Astrocyte (in vitro differentiated cells and primary cell): ENCODE results near the gene DUSP12. TPM values are rescaled to one million over a fixed set of nuclear protein-coding genes. Genes with fewer than 3 reads are reported as not detected.
A peak's percentile ranks its signal among the peaks of the same experiment; 100 is the strongest.

Experiments
- DNase-seq: peaks from one replicate; pipeline ENCODE4 v3.0.0-alpha.2; 2010; ENCODE audit warnings: low read depth
- FAIRE-seq: peaks from 2 replicates; lab custom pipeline; 2011; peaks lifted over from hg19 to GRCh38; lab: Jason Lieb, UNC
- H2AFZ ChIP-seq: 2 replicates; pipeline ENCODE4 v1.6.0; 2012; ENCODE audit warnings: low read depth, low read length, inconsistent platforms
- H3K27ac ChIP-seq: 2 replicates; pipeline ENCODE4 v1.5.1; 2011; ENCODE audit warnings: low read depth, low read length, inconsistent platforms
- H3K27me3 ChIP-seq: 2 replicates; pipeline ENCODE4 v1.6.0; 2011; ENCODE audit warnings: low read length, inconsistent platforms; ENCODE audit not compliant: insufficient read depth
- H3K36me3 ChIP-seq: 2 replicates; pipeline ENCODE4 v1.5.1; 2011; ENCODE audit warnings: low read length, inconsistent platforms; ENCODE audit not compliant: insufficient read depth
- H3K4me1 ChIP-seq: 2 replicates; pipeline ENCODE4 v1.5.1; 2011; ENCODE audit warnings: low read length, inconsistent platforms; ENCODE audit not compliant: insufficient read depth
- H3K4me2 ChIP-seq: 2 replicates; pipeline ENCODE4 v1.6.0; 2012; ENCODE audit warnings: low read length, inconsistent platforms
- H3K4me3 ChIP-seq: 2 replicates; pipeline ENCODE4 v1.5.1; 2011; ENCODE audit warnings: low read depth, mild to moderate bottlenecking, low read length, inconsistent platforms; ENCODE audit not compliant: insufficient read depth
- H3K79me2 ChIP-seq: 2 replicates; pipeline ENCODE4 v1.6.0; 2012; ENCODE audit warnings: mild to moderate bottlenecking, low read length, inconsistent platforms; ENCODE audit not compliant: insufficient read depth
- H3K9ac ChIP-seq: 2 replicates; pipeline ENCODE4 v1.6.0; 2012; ENCODE audit warnings: mild to moderate bottlenecking, low read length, inconsistent platforms
- H3K9me3 ChIP-seq: 2 replicates; pipeline ENCODE4 v1.5.1; 2012; ENCODE audit warnings: low read depth, mild to moderate bottlenecking, low read length, inconsistent platforms; ENCODE audit not compliant: insufficient read depth
- H4K20me1 ChIP-seq: 2 replicates; pipeline ENCODE4 v1.6.0; 2012; ENCODE audit warnings: low read length, inconsistent platforms; ENCODE audit not compliant: insufficient read depth
- H3K27ac Mint-ChIP-seq: one replicate; pipeline ENCODE4 v1.8.0; 2021; ENCODE audit warnings: mild to moderate bottlenecking, mixed read lengths; ENCODE audit not compliant: unreplicated experiment
- H3K27me3 Mint-ChIP-seq: one replicate; pipeline ENCODE4 v1.8.0; 2021; ENCODE audit warnings: low read depth, mixed read lengths; ENCODE audit not compliant: unreplicated experiment
- H3K36me3 Mint-ChIP-seq: one replicate; pipeline ENCODE4 v1.8.0; 2021; ENCODE audit warnings: low read depth, mixed read lengths; ENCODE audit not compliant: unreplicated experiment
- H3K4me1 Mint-ChIP-seq: one replicate; pipeline ENCODE4 v1.8.0; 2021; ENCODE audit warnings: low read depth, mixed read lengths; ENCODE audit not compliant: unreplicated experiment
- H3K4me3 Mint-ChIP-seq: one replicate; pipeline ENCODE4 v1.8.0; 2021; ENCODE audit warnings: mild to moderate bottlenecking, moderate library complexity, mixed read lengths; ENCODE audit not compliant: unreplicated experiment
- H3K9me3 Mint-ChIP-seq: one replicate; pipeline ENCODE4 v1.8.0; 2021; ENCODE audit warnings: mild to moderate bottlenecking, mixed read lengths; ENCODE audit not compliant: unreplicated experiment
- EZH2 ChIP-seq: IDR thresholded peaks from 2 replicates; pipeline ENCODE4 v1.6.1; 2012; ENCODE audit warnings: mild to moderate bottlenecking, low read length, inconsistent platforms; ENCODE audit not compliant: insufficient read depth
- total RNA-seq: library from RNA; stranded (reverse); gene quantifications from 2 replicates; pipeline ENCODE4 v1.2.1, GENCODE V29; 2021
- TF ChIP-seq, protein P1 (sequence below): IDR thresholded peaks from 2 replicates; pipeline ENCODE4 v1.5.1; 2011; ENCODE audit warnings: low read depth, mild to moderate bottlenecking, inconsistent platforms, low read length, moderate library complexity; ENCODE audit not compliant: insufficient read depth

Gene DUSP12
- total RNA-seq, 1 donor from 2014 or later, result 34.7 TPM

DNA sequence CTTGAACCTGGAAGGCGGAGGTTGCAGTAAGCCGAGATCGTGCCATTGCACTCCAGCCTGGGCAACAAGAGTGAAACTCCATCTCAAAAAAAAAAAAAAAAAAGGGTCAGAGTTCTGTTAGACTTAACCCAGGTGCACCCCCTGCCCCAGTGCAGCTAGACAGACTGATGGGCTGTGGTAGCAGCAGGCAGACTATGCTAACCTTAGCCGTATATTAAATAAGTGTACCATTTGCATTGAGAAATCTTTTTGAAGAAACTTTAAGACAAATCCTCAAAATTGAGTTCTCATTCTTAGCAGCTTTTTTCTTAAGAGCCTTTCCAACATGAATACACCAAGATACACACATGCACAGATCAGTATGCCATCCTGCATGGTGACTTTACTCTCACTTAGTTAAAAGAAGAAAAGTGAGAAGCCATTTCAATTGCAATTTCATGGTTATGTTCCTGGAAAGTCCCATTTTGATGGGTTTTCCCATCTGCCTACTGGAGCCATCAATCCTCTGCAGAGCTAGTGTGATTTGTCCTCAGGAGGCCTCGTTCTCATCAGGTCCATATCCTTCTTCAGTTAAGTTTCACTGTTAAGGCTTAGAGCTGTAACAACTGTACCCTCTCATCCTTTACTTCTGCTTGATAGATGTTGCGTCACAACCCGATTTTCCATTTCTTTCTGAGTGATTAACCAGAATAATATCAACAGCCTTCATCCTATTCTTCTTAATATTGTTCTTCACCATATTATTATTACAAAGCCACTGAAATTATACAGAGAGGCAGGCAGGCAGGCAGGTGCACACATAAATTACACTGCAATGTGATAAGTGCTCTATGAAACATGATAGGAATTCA is 21.0 kb upstream of the DUSP12 start:
- TF ChIP-seq EZH2, result no peak
- TF ChIP-seq, protein P1, sequence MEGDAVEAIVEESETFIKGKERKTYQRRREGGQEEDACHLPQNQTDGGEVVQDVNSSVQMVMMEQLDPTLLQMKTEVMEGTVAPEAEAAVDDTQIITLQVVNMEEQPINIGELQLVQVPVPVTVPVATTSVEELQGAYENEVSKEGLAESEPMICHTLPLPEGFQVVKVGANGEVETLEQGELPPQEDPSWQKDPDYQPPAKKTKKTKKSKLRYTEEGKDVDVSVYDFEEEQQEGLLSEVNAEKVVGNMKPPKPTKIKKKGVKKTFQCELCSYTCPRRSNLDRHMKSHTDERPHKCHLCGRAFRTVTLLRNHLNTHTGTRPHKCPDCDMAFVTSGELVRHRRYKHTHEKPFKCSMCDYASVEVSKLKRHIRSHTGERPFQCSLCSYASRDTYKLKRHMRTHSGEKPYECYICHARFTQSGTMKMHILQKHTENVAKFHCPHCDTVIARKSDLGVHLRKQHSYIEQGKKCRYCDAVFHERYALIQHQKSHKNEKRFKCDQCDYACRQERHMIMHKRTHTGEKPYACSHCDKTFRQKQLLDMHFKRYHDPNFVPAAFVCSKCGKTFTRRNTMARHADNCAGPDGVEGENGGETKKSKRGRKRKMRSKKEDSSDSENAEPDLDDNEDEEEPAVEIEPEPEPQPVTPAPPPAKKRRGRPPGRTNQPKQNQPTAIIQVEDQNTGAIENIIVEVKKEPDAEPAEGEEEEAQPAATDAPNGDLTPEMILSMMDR, result no peak
- Histone ChIP-seq H3K4me1 (peaks cover 20% of the 10 kb centered on the region), H4K20me1 (no peaks in the 10 kb centered on the region), H3K27me3 (no peaks in the 10 kb centered on the region), H3K79me2 (no peaks in the 10 kb centered on the region), H3K4me2 (no peak overlapping the region), H3K9ac (no peak overlapping the region), H2AFZ (no peak overlapping the region), H3K4me3 (no peak overlapping the region), H3K9me3 (no peaks in the 10 kb centered on the region), H3K27ac (no peak overlapping the region), H3K36me3 (no peaks in the 10 kb centered on the region)
- Mint-ChIP-seq H3K36me3 (no peaks in the 10 kb centered on the region), H3K4me3 (no peak overlapping the region), H3K27ac (no peak overlapping the region), H3K4me1 (peaks cover 22% of the 10 kb centered on the region), H3K27me3 (peaks cover 11% of the 10 kb centered on the region), H3K9me3 (no peaks in the 10 kb centered on the region)
- FAIRE-seq (no peak), DNase-seq (no peak)

DNA sequence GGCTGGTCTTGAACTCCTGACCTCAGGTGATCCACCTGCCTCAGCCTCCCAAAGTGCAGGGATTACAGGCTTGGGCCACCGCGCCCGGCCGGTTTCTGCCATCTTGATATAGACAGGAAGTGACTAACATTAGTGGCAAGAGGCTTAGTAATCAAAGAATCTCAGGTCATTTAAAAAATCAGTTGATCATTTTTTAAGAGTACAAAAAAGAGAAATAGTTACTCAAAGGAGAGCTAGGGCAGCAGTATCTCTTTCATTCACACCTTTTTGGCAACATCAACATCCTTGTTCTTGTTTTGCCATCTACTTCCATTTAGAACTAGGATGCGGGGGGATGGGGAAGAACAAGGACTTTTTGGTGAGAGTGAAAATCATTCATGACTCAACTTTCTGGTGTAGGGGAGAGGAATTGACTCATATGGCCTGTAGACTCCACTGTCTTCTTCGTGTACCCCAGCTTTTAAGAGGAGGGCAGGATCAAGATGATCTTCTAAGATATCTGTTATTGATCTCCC is 19.5 kb upstream of the DUSP12 start:
- no peaks in the 10 kb centered on the region for H3K27me3 ChIP-seq
- peaks cover 4% of the 10 kb centered on the region for H3K27me3 Mint-ChIP-seq
- no peaks in the 10 kb centered on the region for H4K20me1 ChIP-seq
- no peaks in the 10 kb centered on the region for H3K79me2 ChIP-seq
- FAIRE-seq (peak; percentile 54), DNase-seq (peak; percentile 59)
- H3K27ac ChIP-seq, result peak overlapping the region; percentile 47
- no peak overlapping the region for H3K4me3 Mint-ChIP-seq
- H3K27ac Mint-ChIP-seq, result no peak overlapping the region
- no peak overlapping the region for H3K9ac ChIP-seq
- no peaks in the 10 kb centered on the region for H3K9me3 ChIP-seq
- TF ChIP-seq, protein P1, result no peak
- no peak for TF ChIP-seq EZH2
- H3K4me3 ChIP-seq, result peak overlapping the region; percentile 10
- peaks cover 23% of the 10 kb centered on the region for H3K4me1 ChIP-seq
- peak overlapping the region; percentile 64 for H3K4me2 ChIP-seq
- no peaks in the 10 kb centered on the region for H3K36me3 ChIP-seq
- H3K4me1 Mint-ChIP-seq, result peaks cover 26% of the 10 kb centered on the region
- no peaks in the 10 kb centered on the region for H3K9me3 Mint-ChIP-seq
- peak overlapping the region; percentile 20 for H2AFZ ChIP-seq
- H3K36me3 Mint-ChIP-seq, result no peaks in the 10 kb centered on the region

DNA sequence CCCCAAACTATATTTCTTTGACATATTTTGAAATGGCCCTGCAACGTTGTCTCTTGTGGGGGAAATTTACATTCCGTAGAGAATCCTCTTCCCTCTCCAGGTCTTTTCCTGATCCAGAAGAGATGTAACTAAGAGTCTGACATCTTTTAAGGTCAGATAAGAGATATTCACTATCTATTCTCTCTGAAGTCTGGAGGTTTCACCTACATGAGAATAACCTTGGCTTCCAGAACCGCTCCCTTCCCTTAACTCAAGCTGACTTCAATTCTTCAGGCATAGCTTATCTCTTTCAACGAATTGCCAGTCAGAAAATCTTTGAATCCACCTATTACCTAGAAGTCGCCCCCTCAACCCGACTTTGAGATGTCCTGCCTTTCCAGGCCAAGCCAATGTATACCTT is 18.3 kb upstream of the DUSP12 start:
- no peak overlapping the region for H3K27ac Mint-ChIP-seq
- Histone ChIP-seq H3K4me3 (no peak overlapping the region), H3K4me1 (peaks cover 20% of the 10 kb centered on the region), H4K20me1 (no peaks in the 10 kb centered on the region), H3K27ac (no peak overlapping the region), H3K79me2 (no peaks in the 10 kb centered on the region), H3K4me2 (no peak overlapping the region), H3K27me3 (no peaks in the 10 kb centered on the region), H3K9me3 (no peaks in the 10 kb centered on the region), H2AFZ (no peak overlapping the region), H3K36me3 (no peaks in the 10 kb centered on the region), H3K9ac (no peak overlapping the region)
- H3K4me1 Mint-ChIP-seq, result peaks cover 21% of the 10 kb centered on the region
- no peak overlapping the region for H3K4me3 Mint-ChIP-seq
- no peak for TF ChIP-seq EZH2
- TF ChIP-seq, protein P1, result no peak
- no peaks in the 10 kb centered on the region for H3K36me3 Mint-ChIP-seq
- FAIRE-seq (no peak), DNase-seq (no peak)
- no peaks in the 10 kb centered on the region for H3K9me3 Mint-ChIP-seq
- peaks cover 8% of the 10 kb centered on the region for H3K27me3 Mint-ChIP-seq
